AML-193 (cell line): Measurements from ENCODE around the gene UQCRHL.
"Not testable (repeated sequence)": the region's sequence is repeated elsewhere in the genome, so short reads cannot be mapped to it uniquely, and the experiment has no call there.

Experiments used
- DNase-seq, 2 experiments: peaks; one replicate each; lab custom pipeline; 2025; lab: John Stamatoyannopoulos, UW

UQCRHL gene

GRCh38 chr1:15835205-15835740 lies 27.8 kb upstream of the UQCRHL start:
- no peak for DNase-seq

- peak; percentile 57 to 70 for DNase-seq
Measured at GRCh38 chr1:15834406-15835204, 27.2 kb upstream of the UQCRHL start.

- DNase-seq, result no peak
Measured at GRCh38 chr1:15833842-15834405, 26.5 kb upstream of the UQCRHL start.

GRCh38 chr1:15833069-15833679 lies 25.7 kb upstream of the UQCRHL start:
- DNase-seq, result peak; percentile 64 to 67

GRCh38 chr1:15830258-15830657 lies 22.8 kb upstream of the UQCRHL start:
- peak in 1 of 2 experiments; percentile 23 for DNase-seq

- not testable (repeated sequence) for DNase-seq
Measured at GRCh38 chr1:15828931-15829330, 21.5 kb upstream of the UQCRHL start.

- not testable (repeated sequence) for DNase-seq
Measured at GRCh38 chr1:15827567-15827966, 20.1 kb upstream of the UQCRHL start.

- no peak for DNase-seq
Measured at GRCh38 chr1:15826810-15827507, 19.5 kb upstream of the UQCRHL start.

- no peak for DNase-seq
Measured at GRCh38 chr1:15825800-15826199, 18.4 kb upstream of the UQCRHL start.

GRCh38 chr1:15820478-15820877 lies 13.0 kb upstream of the UQCRHL start:
- DNase-seq, result no peak

GRCh38 chr1:15816674-15817073 lies 9.2 kb upstream of the UQCRHL start:
- DNase-seq, result no peak

- no peak for DNase-seq
Measured at GRCh38 chr1:15810073-15810472, 2.6 kb upstream of the UQCRHL start.

GRCh38 chr1:15808955-15809354 lies 1.5 kb upstream of the UQCRHL start:
- no peak for DNase-seq

GRCh38 chr1:15807121-15807520 lies 328 bp downstream of the UQCRHL start:
- no peak for DNase-seq

GRCh38 chr1:15804060-15804459 lies 3.4 kb downstream of the UQCRHL start:
- no peak for DNase-seq

- peak; percentile 5 to 10 for DNase-seq
Measured at GRCh38 chr1:15803380-15803779, 4.1 kb downstream of the UQCRHL start.

- DNase-seq, result peak in 1 of 2 experiments; percentile 6
Measured at GRCh38 chr1:15802234-15802965, 5.0 kb downstream of the UQCRHL start.

GRCh38 chr1:15799928-15800835 lies 7.3 kb downstream of the UQCRHL start:
- no peak for DNase-seq

- no peak for DNase-seq
Measured at GRCh38 chr1:15799004-15799867, 8.2 kb downstream of the UQCRHL start.
